Caki2 (cell line): ENCODE measurements around the gene TIGD7. TPM values are rescaled to one million over a fixed set of nuclear protein-coding genes. Genes with fewer than 3 reads are reported as not detected.

ENCODE experiments used
- DNase-seq: peaks from one replicate; pipeline ENCODE4 v3.0.0-alpha.2; 2015; ENCODE audit warnings: low read depth
- in situ Hi-C: cut with HindIII; loops from 2 replicates; pipeline ENCODE4 v1.10.0; 2016; ENCODE audit warnings: low sequenced_read_pairs, low pct_unique_long_range_greater_than_20kb, mixed read lengths
- total RNA-seq: library from RNA; depleted of rRNA; stranded (reverse); fragments of >200 nt; shearing (Covaris generic); gene quantifications from 2 replicates; pipeline ENCODE4 v1.2.3, GENCODE V29; 2014; ENCODE audit warnings: low replicate concordance; rRNA removed

TIGD7 gene, protein sequence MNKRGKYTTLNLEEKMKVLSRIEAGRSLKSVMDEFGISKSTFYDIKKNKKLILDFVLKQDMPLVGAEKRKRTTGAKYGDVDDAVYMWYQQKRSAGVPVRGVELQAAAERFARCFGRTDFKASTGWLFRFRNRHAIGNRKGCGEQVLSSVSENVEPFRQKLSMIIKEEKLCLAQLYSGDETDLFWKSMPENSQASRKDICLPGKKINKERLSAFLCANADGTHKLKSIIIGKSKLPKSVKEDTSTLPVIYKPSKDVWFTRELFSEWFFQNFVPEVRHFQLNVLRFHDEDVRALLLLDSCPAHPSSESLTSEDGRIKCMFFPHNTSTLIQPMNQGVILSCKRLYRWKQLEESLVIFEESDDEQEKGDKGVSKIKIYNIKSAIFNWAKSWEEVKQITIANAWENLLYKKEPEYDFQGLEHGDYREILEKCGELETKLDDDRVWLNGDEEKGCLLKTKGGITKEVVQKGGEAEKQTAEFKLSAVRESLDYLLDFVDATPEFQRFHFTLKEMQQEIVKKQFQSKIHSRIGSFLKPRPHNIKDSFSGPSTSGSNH
- total RNA-seq = 4.4 and 5.7 TPM in 2 replicates

DNA sequence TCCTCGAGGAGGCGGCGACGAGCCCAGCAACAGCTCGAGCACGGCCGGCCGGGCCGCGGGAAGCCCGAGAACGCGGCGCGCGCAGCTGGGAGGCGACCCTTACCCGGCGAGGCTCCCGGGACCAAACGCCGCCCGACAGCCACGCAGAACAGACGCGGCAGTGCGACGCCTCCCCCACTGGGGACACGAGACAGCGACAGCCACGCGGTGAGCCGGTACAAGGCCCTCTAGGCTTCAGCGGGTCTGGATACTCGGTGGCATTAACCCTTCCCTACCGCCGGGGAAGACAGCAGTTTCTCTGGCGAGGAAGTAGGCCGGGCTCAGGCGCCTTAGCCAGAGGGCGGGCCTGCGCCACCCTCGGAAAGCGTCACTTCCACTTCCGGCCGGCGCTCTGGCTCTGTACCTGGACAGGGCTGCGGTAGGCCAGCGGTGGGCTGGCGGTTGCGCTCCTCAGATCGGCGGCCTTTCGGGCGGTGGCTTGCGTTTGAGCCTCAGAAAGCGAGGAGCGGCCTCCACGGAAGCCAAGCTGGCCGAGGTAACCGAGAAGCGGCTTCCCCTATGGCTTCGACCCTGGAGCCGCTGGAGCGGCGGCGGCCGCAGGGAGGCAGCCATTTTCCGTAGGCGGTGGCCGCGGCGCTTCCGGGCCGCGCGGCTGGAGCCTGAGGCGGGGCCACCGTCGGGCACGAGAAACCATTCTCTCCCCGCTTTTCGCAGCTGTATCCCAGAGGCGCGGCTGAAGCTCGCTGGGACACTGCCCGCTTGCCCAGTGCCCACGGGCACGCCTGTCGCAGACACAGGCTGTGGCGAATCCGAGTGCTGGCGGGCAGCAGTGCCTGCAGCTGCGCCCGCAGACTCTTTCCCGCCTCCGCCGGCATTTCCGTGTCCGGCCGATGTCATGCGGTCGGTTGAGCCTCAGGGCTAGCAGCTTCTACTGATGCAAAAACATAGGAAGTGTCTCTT lies at the start of gene TIGD7, which contains the start of gene ZNF75A:
TIGD7 (minus strand) TSS at position 322 of the 960 bp plus-strand sequence. CDS start 4,816 bp downstream, outside the sequence.
ZNF75A (plus strand) TSS at position 389 of the 960 bp plus-strand sequence. CDS start 2,932 bp downstream, outside the sequence.
- peak; percentile 97 for DNase-seq
- in situ Hi-C loops = no loop called here

- no peak for DNase-seq
- in situ Hi-C loops = no loop called here
These were observed 43.9 kb upstream of the TIGD7 start for GRCh38 chr16:3349175-3349574.

- in situ Hi-C loops = no loop called here
- DNase-seq = no peak
These were observed 43.4 kb upstream of the TIGD7 start for GRCh38 chr16:3348547-3349167.

DNA sequence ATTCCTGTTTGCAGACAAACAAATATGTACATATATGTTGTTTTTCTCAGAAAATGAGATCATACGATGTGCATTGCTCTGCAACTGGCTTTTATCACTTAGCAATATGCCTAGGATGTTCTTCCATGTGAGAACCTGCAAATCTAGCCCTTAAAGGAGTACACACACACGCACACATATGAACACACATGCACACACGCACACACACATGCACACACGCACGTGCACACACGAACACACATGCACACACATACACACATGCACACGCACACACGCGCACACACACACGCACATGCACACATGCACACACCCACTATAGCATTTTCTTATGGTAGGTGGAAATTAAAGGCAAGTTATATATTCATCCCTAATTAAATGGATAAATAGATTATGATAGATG lies 42.4 kb upstream of the TIGD7 start:
- no peak for DNase-seq
- in situ Hi-C loops = no loop called here

DNA sequence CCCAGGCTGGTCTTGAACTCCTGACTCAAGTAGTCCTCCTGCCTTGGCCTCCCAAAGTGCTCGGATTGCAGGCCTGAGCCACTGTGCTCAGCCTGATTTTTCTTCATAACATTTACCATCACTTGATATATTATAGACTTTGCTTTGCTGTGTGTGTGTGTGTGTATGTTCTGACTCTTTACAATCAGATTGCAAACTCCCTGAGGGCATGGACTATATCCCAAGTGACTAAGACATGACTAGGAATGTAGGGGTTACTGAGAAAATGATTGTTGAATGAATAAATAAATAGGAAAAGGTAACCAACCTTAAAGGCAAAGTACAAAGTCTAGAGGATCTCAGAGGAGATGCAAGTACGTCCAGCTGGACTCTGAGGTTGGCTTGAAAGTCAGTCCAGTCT lies 40.8 kb upstream of the TIGD7 start:
- in situ Hi-C loops = no loop called here
- DNase-seq = no peak

DNA sequence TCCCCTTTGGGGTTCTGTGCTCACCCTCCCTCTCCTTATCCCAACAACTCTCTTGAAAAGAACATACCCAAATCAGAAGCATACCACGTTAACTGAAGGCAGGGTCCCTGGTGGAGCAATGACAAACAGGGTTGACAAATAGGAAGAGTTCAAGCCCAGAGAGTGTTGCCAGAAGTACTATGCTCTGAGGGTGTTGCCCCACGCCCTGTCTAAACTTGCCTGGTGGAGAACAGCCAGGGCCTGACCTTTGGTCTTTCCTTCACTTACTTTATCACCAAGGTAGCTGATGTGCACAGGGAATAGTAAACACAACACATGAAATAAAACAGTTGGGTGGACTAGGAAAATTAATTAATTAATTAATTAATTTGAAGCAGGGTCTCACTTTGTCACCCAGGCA lies 23.4 kb upstream of the TIGD7 start:
- in situ Hi-C loops = no loop called here

GRCh38 chr16:3328104-3328503 lies 22.9 kb upstream of the TIGD7 start:
- in situ Hi-C loops = no loop called here
- no peak for DNase-seq

More for the DNA sequence above, 23.4 kb upstream of the TIGD7 start:
- DNase-seq = no peak

- in situ Hi-C loops = no loop called here
- no peak for DNase-seq
These were observed 22.3 kb upstream of the TIGD7 start for GRCh38 chr16:3327514-3327913.

- DNase-seq = peak; percentile 35
- in situ Hi-C loops = no loop called here
These were observed 16.6 kb upstream of the TIGD7 start for GRCh38 chr16:3321816-3322215.

GRCh38 chr16:3317315-3317999 lies 12.2 kb upstream of the TIGD7 start:
- in situ Hi-C loops = no loop called here
- DNase-seq = peak; percentile 64

DNA sequence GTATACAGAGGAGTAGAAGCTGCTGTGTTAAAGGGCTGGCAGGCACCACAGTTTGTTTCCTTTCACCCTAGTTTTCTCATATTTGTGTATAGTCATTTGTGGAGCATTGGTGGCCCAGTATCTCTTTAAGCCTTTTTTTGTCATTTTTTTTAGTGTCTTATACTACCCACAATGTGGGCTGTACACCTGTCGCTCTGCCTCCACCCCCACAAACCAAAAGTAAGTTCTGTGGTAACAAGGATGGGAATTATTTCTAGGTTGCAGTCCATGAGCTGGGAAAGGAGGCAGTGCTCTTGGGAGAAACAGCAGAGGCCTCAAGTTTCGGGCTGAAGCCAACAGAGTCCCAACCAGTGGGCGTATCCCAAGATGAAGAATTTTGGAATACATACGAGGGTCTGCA lies 6.3 kb upstream of the TIGD7 start:
- no peak for DNase-seq
- in situ Hi-C loops = no loop called here

DNA sequence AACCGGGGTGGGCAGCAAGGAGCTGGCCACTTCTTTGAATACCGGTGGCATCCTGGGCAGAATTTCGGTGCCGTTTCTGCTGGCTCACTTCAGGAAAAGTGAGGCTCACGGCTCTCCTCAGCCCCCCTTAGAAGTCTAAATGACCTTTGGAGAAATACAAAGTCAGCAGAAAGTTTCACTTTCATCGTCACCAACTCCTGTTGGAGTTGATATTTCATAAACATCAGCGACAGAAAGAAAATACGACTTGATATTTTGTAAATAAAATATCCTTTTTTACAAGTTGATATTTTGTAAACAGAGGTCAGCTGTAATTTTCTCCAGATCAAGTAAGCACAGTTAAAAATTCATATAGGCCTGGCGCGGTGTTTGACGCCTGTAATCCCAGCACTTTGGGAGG lies 848 bp upstream of the TIGD7 start:
- in situ Hi-C loops = no loop called here

DNA sequence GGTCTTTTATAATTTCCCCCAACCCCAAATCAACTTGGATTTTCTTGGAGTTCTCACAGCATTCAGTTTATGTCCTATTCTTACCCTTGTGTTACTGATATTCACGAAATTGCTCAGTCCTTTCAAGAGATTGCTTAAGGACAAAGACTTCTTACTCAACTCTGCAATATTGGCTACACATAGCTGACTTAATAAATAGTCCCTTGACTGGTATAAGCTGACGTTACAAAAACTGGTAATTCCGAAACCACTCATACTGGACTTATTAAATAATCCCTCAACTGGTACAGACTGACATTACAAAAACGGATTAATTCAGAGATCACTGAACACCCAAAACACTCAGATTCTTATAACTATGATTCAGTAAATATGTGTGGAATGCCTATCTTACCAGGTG lies 860 bp downstream of the TIGD7 start:
- in situ Hi-C loops = no loop called here
- no peak for DNase-seq

More for the DNA sequence above, 848 bp upstream of the TIGD7 start:
- DNase-seq = no peak

GRCh38 chr16:3295783-3296182 lies 9.4 kb downstream of the TIGD7 start:
- no peak for DNase-seq
- in situ Hi-C loops = no loop called here

DNA sequence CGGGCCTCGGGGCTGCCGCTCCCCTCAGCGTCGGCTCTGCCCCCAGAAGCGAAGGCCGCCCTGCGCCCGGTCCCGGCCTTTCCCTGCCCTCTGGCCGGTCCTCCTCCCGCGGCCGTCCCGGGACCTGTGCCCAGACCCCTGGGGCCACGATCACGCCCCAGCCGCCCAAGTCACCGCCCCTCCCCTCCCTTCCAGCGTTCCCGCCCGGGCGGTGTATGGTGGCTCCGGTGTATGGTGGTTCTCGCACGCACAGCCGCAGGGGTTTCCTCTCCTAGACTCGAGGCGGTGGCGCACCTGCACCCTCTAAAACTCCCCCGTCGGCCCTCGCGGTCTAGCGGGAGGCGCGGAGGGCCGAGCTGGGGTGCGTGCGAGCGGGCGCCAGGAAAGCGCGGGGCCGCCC lies 10.0 kb downstream of the TIGD7 start:
- in situ Hi-C loops = no loop called here
- DNase-seq = no peak

GRCh38 chr16:3292604-3293003 lies 12.6 kb downstream of the TIGD7 start:
- in situ Hi-C loops = no loop called here
- DNase-seq = no peak

DNA sequence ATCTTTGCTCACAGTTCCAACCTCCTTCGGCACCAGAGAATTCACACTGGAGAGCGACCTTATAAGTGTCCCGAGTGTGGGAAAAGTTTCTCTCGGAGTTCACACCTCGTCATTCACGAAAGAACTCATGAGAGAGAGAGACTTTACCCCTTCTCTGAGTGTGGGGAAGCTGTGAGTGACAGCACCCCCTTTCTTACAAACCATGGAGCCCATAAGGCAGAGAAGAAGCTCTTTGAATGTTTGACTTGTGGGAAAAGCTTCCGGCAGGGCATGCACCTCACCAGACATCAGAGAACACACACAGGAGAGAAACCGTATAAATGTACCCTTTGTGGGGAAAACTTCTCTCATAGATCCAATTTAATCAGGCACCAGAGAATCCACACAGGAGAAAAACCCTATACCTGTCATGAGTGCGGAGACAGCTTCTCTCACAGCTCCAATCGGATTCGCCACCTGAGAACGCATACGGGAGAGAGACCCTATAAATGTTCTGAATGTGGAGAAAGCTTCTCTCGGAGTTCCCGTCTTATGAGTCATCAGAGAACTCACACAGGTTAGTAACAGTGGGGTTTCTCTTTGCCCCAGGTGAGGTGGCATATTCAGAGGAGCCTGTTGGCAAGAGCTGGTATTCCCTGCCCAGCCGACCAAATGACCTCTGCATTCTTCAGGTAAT lies 15.1 kb downstream of the TIGD7 start:
- peak; percentile 54 for DNase-seq
- in situ Hi-C loops = no loop called here
